Measurements from ENCODE around the gene LRRC42. TPM values are rescaled to one million over a fixed set of nuclear protein-coding genes. Genes with fewer than 3 reads are reported as not detected.

LRRC42 gene
- total and polyA plus RNA-seq, 10 of the 15 experiments (the other 5 are each of a cell fraction or from before 2014, with no cell fraction given), result 11.0 to 34.4 (median 23.0) TPM

GRCh38 chr1:53971718-53972117 lies 25.6 kb downstream of the LRRC42 start:
- no peak for ATAC-seq
- no TSS peak for BruUV-seq (replicated peaks)
- 100% methylated on average over 2 of the region's 2 CpGs for WGBS (ENCODE audit: insufficient coverage, insufficient replicate concordance, low lambda C conversion rate, missing lambda C conversion rate)
- intact Hi-C loops (cut with micrococcal nuclease; ENCODE audit: unreplicated experiment), result no loop called here
- no peak overlapping the region for H3K4me2 ChIP-seq (ENCODE audit: control insufficient read depth, insufficient read depth)
- H3K4me1 ChIP-seq (ENCODE audit: control insufficient read depth, insufficient read depth, low read length), result no peaks in the 10 kb centered on the region
- peaks cover 3 to 5% of the 10 kb centered on the region in 2 experiments; a peak in 3 of 4 replicates for H3K36me3 ChIP-seq (ENCODE audit: control insufficient read depth in 2 of 2, insufficient read depth in 2 of 2, low read length in 1 of 2)
- H4K20me1 ChIP-seq (ENCODE audit: control insufficient read depth, insufficient read depth), result no peaks in the 10 kb centered on the region
- no peak overlapping the region for H2AFZ ChIP-seq (ENCODE audit: control insufficient read depth, low read depth, low read length)
- CTCF ChIA-PET, result interaction anchor here (0.8 to 2.7 kb wide), 4 partner anchors 13 to 110 kb away, joined by 3 to 20 read pairs (median 4); no protein-coding TSS in a partner anchor
- H3K9me3 ChIP-seq (replicated peaks; ENCODE audit: control insufficient read depth, insufficient read depth, low read length), result no peaks in the 10 kb centered on the region
- H3K9ac ChIP-seq (ENCODE audit: control insufficient read depth, insufficient read depth, low read length), result no peak overlapping the region
- no peak for DNase-seq (ENCODE audit: low read depth, low spot score)
- RAD21 ChIA-PET (ENCODE audit: unreplicated experiment), result no interaction called here
- POLR2A ChIA-PET, result no interaction called here
- in situ Hi-C loops (cut with MboI), result loop anchor here (25.0 kb wide), 1 partner anchor 484 kb away; no protein-coding TSS in a partner anchor
- TF ChIP-seq EZH2 (IDR thresholded peaks at IDR 0.05; ENCODE audit: borderline replicate concordance, control insufficient read depth, low read depth, low read length), result no peak
- no peak for TF ChIP-seq ZNF24 (IDR thresholded peaks at IDR 0.05)
- no peaks in the 10 kb centered on the region for H3K79me2 ChIP-seq (ENCODE audit: control insufficient read depth, insufficient read depth, low read length)
- SMC1A ChIA-PET (ENCODE audit: uncharacterized antibody, unreplicated experiment), result interaction anchor here (1.9 kb wide), 1 partner anchor 12 kb away, joined by 5 read pairs; no protein-coding TSS in a partner anchor
- H3K4me3 ChIP-seq, result no peak overlapping the region
- no peaks in the 10 kb centered on the region for H3K27me3 ChIP-seq (replicated peaks in 1 of 2; ENCODE audit: control insufficient read depth in 2 of 2, insufficient read depth in 2 of 2, low read length in 1 of 2)
- no peak overlapping the region for H3K27ac ChIP-seq (ENCODE audit: control insufficient read depth, insufficient read depth)
- FAIRE-seq, result no peak

- Histone ChIP-seq H3K4me3 (no peak overlapping the region), H3K4me2 (ENCODE audit: control insufficient read depth, insufficient read depth) (no peak overlapping the region), H3K4me1 (ENCODE audit: control insufficient read depth, insufficient read depth, low read length) (no peaks in the 10 kb centered on the region), H2AFZ (ENCODE audit: control insufficient read depth, low read depth, low read length) (no peak overlapping the region), H4K20me1 (ENCODE audit: control insufficient read depth, insufficient read depth) (no peaks in the 10 kb centered on the region), H3K79me2 (ENCODE audit: control insufficient read depth, insufficient read depth, low read length) (no peaks in the 10 kb centered on the region), H3K9me3 (replicated peaks; ENCODE audit: control insufficient read depth, insufficient read depth, low read length) (no peaks in the 10 kb centered on the region), H3K36me3 (ENCODE audit: control insufficient read depth in 2 of 2, insufficient read depth in 2 of 2, low read length in 1 of 2) (no peaks in the 10 kb centered on the region), H3K9ac (ENCODE audit: control insufficient read depth, insufficient read depth, low read length) (no peak overlapping the region), H3K27me3 (replicated peaks in 1 of 2; ENCODE audit: control insufficient read depth in 2 of 2, insufficient read depth in 2 of 2, low read length in 1 of 2) (no peaks in the 10 kb centered on the region), H3K27ac (ENCODE audit: control insufficient read depth, insufficient read depth) (no peak overlapping the region)
- ChIA-PET POLR2A (no interaction called here), SMC1A (ENCODE audit: uncharacterized antibody, unreplicated experiment) (no interaction called here), CTCF (interaction anchor here (0.9 to 1.6 kb wide), 2 partner anchors 13 to 115 kb away, joined by 3 to 6 read pairs; no protein-coding TSS in a partner anchor), RAD21 (ENCODE audit: unreplicated experiment) (no interaction called here)
- 94% methylated on average over 7 of the region's 7 CpGs for WGBS (ENCODE audit: insufficient coverage, insufficient replicate concordance, low lambda C conversion rate, missing lambda C conversion rate)
- DNase-seq (ENCODE audit: low read depth, low spot score) (no peak), ATAC-seq (no peak), FAIRE-seq (no peak)
- in situ Hi-C loops (cut with MboI) (no loop called here), intact Hi-C loops (cut with micrococcal nuclease; ENCODE audit: unreplicated experiment) (no loop called here)
- BruUV-seq (replicated peaks), result no TSS peak
- no peak for TF ChIP-seq WRNIP1 (IDR thresholded peaks at IDR 0.05; ENCODE audit: borderline replicate concordance, low read depth, low read length)
- TF ChIP-seq, protein P1, sequence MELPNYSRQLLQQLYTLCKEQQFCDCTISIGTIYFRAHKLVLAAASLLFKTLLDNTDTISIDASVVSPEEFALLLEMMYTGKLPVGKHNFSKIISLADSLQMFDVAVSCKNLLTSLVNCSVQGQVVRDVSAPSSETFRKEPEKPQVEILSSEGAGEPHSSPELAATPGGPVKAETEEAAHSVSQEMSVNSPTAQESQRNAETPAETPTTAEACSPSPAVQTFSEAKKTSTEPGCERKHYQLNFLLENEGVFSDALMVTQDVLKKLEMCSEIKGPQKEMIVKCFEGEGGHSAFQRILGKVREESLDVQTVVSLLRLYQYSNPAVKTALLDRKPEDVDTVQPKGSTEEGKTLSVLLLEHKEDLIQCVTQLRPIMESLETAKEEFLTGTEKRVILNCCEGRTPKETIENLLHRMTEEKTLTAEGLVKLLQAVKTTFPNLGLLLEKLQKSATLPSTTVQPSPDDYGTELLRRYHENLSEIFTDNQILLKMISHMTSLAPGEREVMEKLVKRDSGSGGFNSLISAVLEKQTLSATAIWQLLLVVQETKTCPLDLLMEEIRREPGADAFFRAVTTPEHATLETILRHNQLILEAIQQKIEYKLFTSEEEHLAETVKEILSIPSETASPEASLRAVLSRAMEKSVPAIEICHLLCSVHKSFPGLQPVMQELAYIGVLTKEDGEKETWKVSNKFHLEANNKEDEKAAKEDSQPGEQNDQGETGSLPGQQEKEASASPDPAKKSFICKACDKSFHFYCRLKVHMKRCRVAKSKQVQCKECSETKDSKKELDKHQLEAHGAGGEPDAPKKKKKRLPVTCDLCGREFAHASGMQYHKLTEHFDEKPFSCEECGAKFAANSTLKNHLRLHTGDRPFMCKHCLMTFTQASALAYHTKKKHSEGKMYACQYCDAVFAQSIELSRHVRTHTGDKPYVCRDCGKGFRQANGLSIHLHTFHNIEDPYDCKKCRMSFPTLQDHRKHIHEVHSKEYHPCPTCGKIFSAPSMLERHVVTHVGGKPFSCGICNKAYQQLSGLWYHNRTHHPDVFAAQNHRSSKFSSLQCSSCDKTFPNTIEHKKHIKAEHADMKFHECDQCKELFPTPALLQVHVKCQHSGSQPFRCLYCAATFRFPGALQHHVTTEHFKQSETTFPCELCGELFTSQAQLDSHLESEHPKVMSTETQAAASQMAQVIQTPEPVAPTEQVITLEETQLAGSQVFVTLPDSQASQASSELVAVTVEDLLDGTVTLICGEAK (IDR thresholded peaks at IDR 0.05; ENCODE audit: borderline replicate concordance), result no peak
- no peak for TF ChIP-seq JUNB (IDR thresholded peaks at IDR 0.05)
- TF ChIP-seq, protein P2, sequence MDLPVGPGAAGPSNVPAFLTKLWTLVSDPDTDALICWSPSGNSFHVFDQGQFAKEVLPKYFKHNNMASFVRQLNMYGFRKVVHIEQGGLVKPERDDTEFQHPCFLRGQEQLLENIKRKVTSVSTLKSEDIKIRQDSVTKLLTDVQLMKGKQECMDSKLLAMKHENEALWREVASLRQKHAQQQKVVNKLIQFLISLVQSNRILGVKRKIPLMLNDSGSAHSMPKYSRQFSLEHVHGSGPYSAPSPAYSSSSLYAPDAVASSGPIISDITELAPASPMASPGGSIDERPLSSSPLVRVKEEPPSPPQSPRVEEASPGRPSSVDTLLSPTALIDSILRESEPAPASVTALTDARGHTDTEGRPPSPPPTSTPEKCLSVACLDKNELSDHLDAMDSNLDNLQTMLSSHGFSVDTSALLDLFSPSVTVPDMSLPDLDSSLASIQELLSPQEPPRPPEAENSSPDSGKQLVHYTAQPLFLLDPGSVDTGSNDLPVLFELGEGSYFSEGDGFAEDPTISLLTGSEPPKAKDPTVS (IDR thresholded peaks at IDR 0.05; ENCODE audit: low read depth, low read length), result no peak
- no peak for TF ChIP-seq IKZF2 (IDR thresholded peaks at IDR 0.05)
- TF ChIP-seq SP1 (IDR thresholded peaks at IDR 0.05; ENCODE audit: low read depth, low read length), result no peak
- no peak for TF ChIP-seq ZNF622 (IDR thresholded peaks at IDR 0.05)
- no peak for TF ChIP-seq KAT2A (conservative IDR thresholded peaks at IDR 0.05; ENCODE audit: control insufficient read depth, low read depth, low read length)
Measured at GRCh38 chr1:53975861-53976260, 29.7 kb downstream of the LRRC42 start.
